GM19452 (cell line): ENCODE measurements around the gene PPP2CA.
"Not testable (repeated sequence)": the region's sequence is repeated elsewhere in the genome, so short reads cannot be mapped to it uniquely, and the experiment has no call there.

Experiments
- ATAC-seq: cut with Tn5 transposase; IDR thresholded peaks from one replicate; pipeline ENCODE4 v1.9.1; 2021; ENCODE audit not compliant: unreplicated experiment

Gene PPP2CA

GRCh38 chr5:134245692-134246091 lies 19.8 kb upstream of the PPP2CA start:
- ATAC-seq, result no peak

- ATAC-seq, result no peak
Observed at GRCh38 chr5:134245101-134245604, 19.3 kb upstream of the PPP2CA start.

GRCh38 chr5:134242146-134242545 lies 16.3 kb upstream of the PPP2CA start:
- no peak for ATAC-seq

- no peak for ATAC-seq
Observed at GRCh38 chr5:134240421-134240962, 14.6 kb upstream of the PPP2CA start.

- ATAC-seq, result no peak
Observed at GRCh38 chr5:134236820-134237219, 10.9 kb upstream of the PPP2CA start.

- ATAC-seq, result no peak
Observed at GRCh38 chr5:134236318-134236717, 10.4 kb upstream of the PPP2CA start.

- ATAC-seq, result no peak
Observed at GRCh38 chr5:134228624-134229023, 2.8 kb upstream of the PPP2CA start.

- ATAC-seq, result no peak
Observed at GRCh38 chr5:134227776-134228175, 1.9 kb upstream of the PPP2CA start.

GRCh38 chr5:134227259-134227658 lies 1.4 kb upstream of the PPP2CA start:
- no peak for ATAC-seq

GRCh38 chr5:134226441-134227192 lies 744 bp upstream of the PPP2CA start:
- ATAC-seq, result peak; percentile 7

- ATAC-seq, result peak; percentile 45
Observed at GRCh38 chr5:134224888-134225779, 739 bp downstream of the PPP2CA start.

GRCh38 chr5:134223406-134224248 lies 2.2 kb downstream of the PPP2CA start:
- ATAC-seq, result no peak

GRCh38 chr5:134221690-134222089 lies 4.2 kb downstream of the PPP2CA start:
- ATAC-seq, result not testable (repeated sequence)

- no peak for ATAC-seq
Observed at GRCh38 chr5:134215757-134216156, 10.1 kb downstream of the PPP2CA start.

GRCh38 chr5:134211263-134212031 lies 14.4 kb downstream of the PPP2CA start:
- not testable (repeated sequence) for ATAC-seq

- no peak for ATAC-seq
Observed at GRCh38 chr5:134209477-134210245, 16.2 kb downstream of the PPP2CA start.

GRCh38 chr5:134207696-134208095 lies 18.2 kb downstream of the PPP2CA start:
- ATAC-seq, result no peak

- ATAC-seq, result no peak
Observed at GRCh38 chr5:134206627-134207160, 19.2 kb downstream of the PPP2CA start.

- ATAC-seq, result no peak
Observed at GRCh38 chr5:134204575-134204974, 21.3 kb downstream of the PPP2CA start.
